Mucosa of gallbladder (tissue), 1 donor: ENCODE data around the gene ROCK2. TPM values are rescaled to one million over a fixed set of nuclear protein-coding genes. Genes with fewer than 3 reads are reported as not detected.
"Not testable (repeated sequence)": the region's sequence is repeated elsewhere in the genome, so short reads cannot be mapped to it uniquely, and the experiment has no call there.

Experiments used
- DNase-seq: peaks from one replicate; pipeline ENCODE4 v3.0.0-alpha.2; 2020; ENCODE audit warnings: low spot score
- total RNA-seq: library from RNA; stranded (reverse); gene quantifications from one replicate; pipeline ENCODE4 v1.2.1, GENCODE V29; 2021
- donor health status: DM: no; HTN: no; CAD: no.

The ROCK2 gene
- total RNA-seq, 1 donor from 2014 or later: 42.2 TPM

- no peak for DNase-seq
These were observed 3.7 kb downstream of the ROCK2 start for GRCh38 chr2:11340717-11341116.

GRCh38 chr2:11339508-11340083 is 4.8 kb downstream of the ROCK2 start:
- DNase-seq: no peak

- DNase-seq: no peak
These were observed 5.9 kb downstream of the ROCK2 start for GRCh38 chr2:11338580-11338979.

GRCh38 chr2:11337909-11338308 is 6.5 kb downstream of the ROCK2 start:
- DNase-seq: no peak

GRCh38 chr2:11336189-11336588 is 8.2 kb downstream of the ROCK2 start:
- no peak for DNase-seq

- DNase-seq: no peak
These were observed 10.8 kb downstream of the ROCK2 start for GRCh38 chr2:11333427-11334183.

- DNase-seq: no peak
These were observed 11.8 kb downstream of the ROCK2 start for GRCh38 chr2:11332596-11332995.

GRCh38 chr2:11330457-11331142 is 13.8 kb downstream of the ROCK2 start:
- no peak for DNase-seq

- DNase-seq: no peak
These were observed 14.7 kb downstream of the ROCK2 start for GRCh38 chr2:11329776-11330175.

- DNase-seq: not testable (repeated sequence)
These were observed 15.9 kb downstream of the ROCK2 start for GRCh38 chr2:11328522-11328921.

- DNase-seq: no peak
These were observed 16.6 kb downstream of the ROCK2 start for GRCh38 chr2:11327871-11328270.

GRCh38 chr2:11326677-11327211 is 17.7 kb downstream of the ROCK2 start:
- no peak for DNase-seq

- no peak for DNase-seq
These were observed 18.3 kb downstream of the ROCK2 start for GRCh38 chr2:11325961-11326676.

GRCh38 chr2:11321847-11322246 is 22.6 kb downstream of the ROCK2 start:
- no peak for DNase-seq

GRCh38 chr2:11320698-11321492 is 23.5 kb downstream of the ROCK2 start:
- no peak for DNase-seq

- no peak for DNase-seq
These were observed 24.5 kb downstream of the ROCK2 start for GRCh38 chr2:11319939-11320338.

GRCh38 chr2:11315074-11315705 is 29.2 kb downstream of the ROCK2 start:
- no peak for DNase-seq

GRCh38 chr2:11314487-11314886 is 29.9 kb downstream of the ROCK2 start:
- DNase-seq: no peak

- no peak for DNase-seq
These were observed 31.5 kb downstream of the ROCK2 start for GRCh38 chr2:11312770-11313471.

- DNase-seq: no peak
These were observed 32.9 kb downstream of the ROCK2 start for GRCh38 chr2:11311543-11311942.
